ENCODE data around the gene AATF. TPM values are rescaled to one million over a fixed set of nuclear protein-coding genes. Genes with fewer than 3 reads are reported as not detected.

The AATF gene
- total RNA-seq, 1 experiment from 2014 or later: 186 TPM

DNA sequence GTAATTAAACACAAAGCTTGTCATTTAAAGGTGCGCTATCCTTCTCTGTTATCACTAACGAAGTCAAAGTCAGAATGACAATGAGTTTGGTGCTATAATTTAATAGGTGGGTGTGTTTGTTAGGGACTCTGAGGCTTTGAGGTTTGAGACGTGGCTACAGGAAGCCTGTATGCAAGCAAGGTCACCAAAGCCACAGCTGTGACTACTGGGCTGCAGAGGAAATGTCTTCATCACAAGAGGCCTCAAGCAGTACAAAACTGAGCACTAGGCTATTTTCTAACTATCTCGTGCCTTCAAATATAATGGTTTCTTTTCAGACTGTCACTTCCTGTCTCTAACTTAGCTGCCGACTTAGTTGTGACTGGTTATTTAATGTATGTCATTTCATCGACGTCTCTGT lies 141.2 kb downstream of the AATF start:
- peaks cover 64% of the 10 kb centered on the region for H3K36me3 Mint-ChIP-seq (ENCODE audit: insufficient read depth, unreplicated experiment)
- H3K27me3 Mint-ChIP-seq (ENCODE audit: unreplicated experiment): no peaks in the 10 kb centered on the region
- CTCF ChIA-PET: interaction anchor here (0.6 to 1.4 kb wide), 4 partner anchors 9 to 173 kb away, joined by 3 to 4 read pairs (median 3); no protein-coding TSS in a partner anchor
- no TSS peak for BruUV-seq (replicated peaks)
- no peak for DNase-seq
- H3K4me1 Mint-ChIP-seq (ENCODE audit: low read depth, unreplicated experiment): peaks cover 31% of the 10 kb centered on the region
- H3K4me3 Mint-ChIP-seq (ENCODE audit: low read depth, unreplicated experiment): no peak overlapping the region
- peak overlapping the region; percentile 3 for H3K27ac Mint-ChIP-seq (ENCODE audit: unreplicated experiment)
- H3K9me3 Mint-ChIP-seq (ENCODE audit: low read depth, unreplicated experiment): no peaks in the 10 kb centered on the region
- TF ChIP-seq, protein P1, sequence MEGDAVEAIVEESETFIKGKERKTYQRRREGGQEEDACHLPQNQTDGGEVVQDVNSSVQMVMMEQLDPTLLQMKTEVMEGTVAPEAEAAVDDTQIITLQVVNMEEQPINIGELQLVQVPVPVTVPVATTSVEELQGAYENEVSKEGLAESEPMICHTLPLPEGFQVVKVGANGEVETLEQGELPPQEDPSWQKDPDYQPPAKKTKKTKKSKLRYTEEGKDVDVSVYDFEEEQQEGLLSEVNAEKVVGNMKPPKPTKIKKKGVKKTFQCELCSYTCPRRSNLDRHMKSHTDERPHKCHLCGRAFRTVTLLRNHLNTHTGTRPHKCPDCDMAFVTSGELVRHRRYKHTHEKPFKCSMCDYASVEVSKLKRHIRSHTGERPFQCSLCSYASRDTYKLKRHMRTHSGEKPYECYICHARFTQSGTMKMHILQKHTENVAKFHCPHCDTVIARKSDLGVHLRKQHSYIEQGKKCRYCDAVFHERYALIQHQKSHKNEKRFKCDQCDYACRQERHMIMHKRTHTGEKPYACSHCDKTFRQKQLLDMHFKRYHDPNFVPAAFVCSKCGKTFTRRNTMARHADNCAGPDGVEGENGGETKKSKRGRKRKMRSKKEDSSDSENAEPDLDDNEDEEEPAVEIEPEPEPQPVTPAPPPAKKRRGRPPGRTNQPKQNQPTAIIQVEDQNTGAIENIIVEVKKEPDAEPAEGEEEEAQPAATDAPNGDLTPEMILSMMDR (IDR thresholded peaks at IDR 0.05; ENCODE audit: unreplicated experiment): no peak
- intact Hi-C loops (cut with micrococcal nuclease; ENCODE audit: unreplicated experiment): no loop called here

DNA sequence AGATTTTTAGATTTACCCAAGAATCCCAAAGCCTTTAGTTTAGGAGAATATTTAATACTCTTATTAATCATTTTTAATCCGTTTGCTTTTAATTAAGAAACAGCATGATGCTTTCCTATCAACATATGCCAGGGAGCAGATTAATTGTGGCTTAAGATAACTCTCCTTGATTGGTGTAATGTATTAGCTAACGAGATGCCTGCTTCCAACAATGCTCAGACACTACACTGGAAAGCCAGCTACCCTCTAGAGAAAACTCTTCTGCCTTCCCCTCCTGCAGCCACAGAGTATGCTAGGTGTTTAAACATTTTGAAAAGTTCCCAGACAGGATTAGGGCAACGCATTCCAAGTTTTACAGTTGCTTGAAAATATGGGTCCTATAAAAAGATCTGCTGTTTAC lies 142.2 kb downstream of the AATF start:
- Mint-ChIP-seq H3K9me3 (ENCODE audit: low read depth, unreplicated experiment) (no peaks in the 10 kb centered on the region), H3K36me3 (ENCODE audit: insufficient read depth, unreplicated experiment) (peaks cover 65% of the 10 kb centered on the region), H3K27me3 (ENCODE audit: unreplicated experiment) (no peaks in the 10 kb centered on the region), H3K4me3 (ENCODE audit: low read depth, unreplicated experiment) (no peak overlapping the region), H3K27ac (ENCODE audit: unreplicated experiment) (no peak overlapping the region), H3K4me1 (ENCODE audit: low read depth, unreplicated experiment) (peaks cover 31% of the 10 kb centered on the region)
- no peak for DNase-seq
- no TSS peak for BruUV-seq (replicated peaks)
- intact Hi-C loops (cut with micrococcal nuclease; ENCODE audit: unreplicated experiment): no loop called here
- CTCF ChIA-PET: interaction anchor here (0.5 to 2.6 kb wide), 7 partner anchors 8 to 465 kb away, joined by 3 to 15 read pairs (median 3); no protein-coding TSS in a partner anchor
- TF ChIP-seq, protein P1 (IDR thresholded peaks at IDR 0.05; ENCODE audit: unreplicated experiment): no peak

DNA sequence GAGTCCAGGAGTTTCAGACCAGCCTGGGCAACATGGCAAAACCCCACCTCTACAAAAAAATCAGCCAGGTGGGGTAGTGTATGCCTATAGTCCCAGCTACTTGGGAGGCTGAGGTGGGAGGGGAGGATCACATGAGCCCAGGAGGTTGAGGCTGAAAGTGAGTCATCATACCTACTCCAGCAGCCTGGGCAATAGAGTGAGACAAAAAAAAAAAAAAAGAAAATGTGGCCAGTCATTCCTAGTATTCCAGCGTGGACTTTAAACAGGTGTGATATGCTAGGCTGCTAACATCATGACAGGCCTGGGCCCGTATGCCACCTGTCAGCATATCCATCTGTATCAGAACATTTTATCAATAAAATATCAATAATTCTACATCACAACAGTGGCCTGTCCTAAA lies 143.3 kb downstream of the AATF start:
- DNase-seq: peak; percentile 42
- no peak overlapping the region for H3K4me3 Mint-ChIP-seq (ENCODE audit: low read depth, unreplicated experiment)
- TF ChIP-seq, protein P1 (IDR thresholded peaks at IDR 0.05; ENCODE audit: unreplicated experiment): no peak
- H3K9me3 Mint-ChIP-seq (ENCODE audit: low read depth, unreplicated experiment): no peaks in the 10 kb centered on the region
- CTCF ChIA-PET: interaction anchor here (0.7 to 2.6 kb wide), 3 partner anchors 9 to 462 kb away, joined by 3 to 15 read pairs (median 6); no protein-coding TSS in a partner anchor
- H3K27me3 Mint-ChIP-seq (ENCODE audit: unreplicated experiment): no peaks in the 10 kb centered on the region
- no TSS peak for BruUV-seq (replicated peaks)
- H3K27ac Mint-ChIP-seq (ENCODE audit: unreplicated experiment): no peak overlapping the region
- intact Hi-C loops (cut with micrococcal nuclease; ENCODE audit: unreplicated experiment): no loop called here
- H3K4me1 Mint-ChIP-seq (ENCODE audit: low read depth, unreplicated experiment): peaks cover 31% of the 10 kb centered on the region
- peaks cover 69% of the 10 kb centered on the region for H3K36me3 Mint-ChIP-seq (ENCODE audit: insufficient read depth, unreplicated experiment)

DNA sequence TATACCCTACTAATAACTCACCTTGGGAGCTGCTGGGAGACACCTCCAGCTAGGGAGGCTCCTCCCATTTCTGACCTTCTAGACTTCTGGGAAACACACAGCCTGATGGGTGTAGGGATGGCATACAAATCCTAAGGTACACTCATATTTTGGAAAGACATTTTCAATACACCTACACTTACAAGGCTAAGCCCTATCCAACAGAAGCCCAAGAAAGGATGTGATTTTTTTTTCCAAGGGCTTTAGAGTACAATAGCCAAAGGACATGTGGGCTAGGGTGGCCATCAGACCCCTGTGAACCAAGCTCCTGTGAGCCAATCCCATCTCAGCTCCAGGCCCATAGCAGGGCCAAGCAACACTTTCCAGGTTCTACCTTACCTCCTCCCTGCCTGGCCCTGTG lies 143.9 kb downstream of the AATF start:
- Mint-ChIP-seq H3K9me3 (ENCODE audit: low read depth, unreplicated experiment) (no peaks in the 10 kb centered on the region), H3K27ac (ENCODE audit: unreplicated experiment) (no peak overlapping the region), H3K36me3 (ENCODE audit: insufficient read depth, unreplicated experiment) (peaks cover 69% of the 10 kb centered on the region), H3K27me3 (ENCODE audit: unreplicated experiment) (no peaks in the 10 kb centered on the region), H3K4me1 (ENCODE audit: low read depth, unreplicated experiment) (peaks cover 24% of the 10 kb centered on the region), H3K4me3 (ENCODE audit: low read depth, unreplicated experiment) (no peak overlapping the region)
- no TSS peak for BruUV-seq (replicated peaks)
- CTCF ChIA-PET: interaction anchor here (1.5 to 2.6 kb wide), 2 partner anchors 10 to 25 kb away, joined by 3 to 15 read pairs; no protein-coding TSS in a partner anchor
- intact Hi-C loops (cut with micrococcal nuclease; ENCODE audit: unreplicated experiment): no loop called here
- TF ChIP-seq, protein P1 (IDR thresholded peaks at IDR 0.05; ENCODE audit: unreplicated experiment): no peak
- no peak for DNase-seq

Data from Calu3 (cell line).